Measurements from ENCODE around the gene SMYD1. TPM values are rescaled to one million over a fixed set of nuclear protein-coding genes. Genes with fewer than 3 reads are reported as not detected.

Gene SMYD1
- total RNA-seq, 4 donors from 2014 or later: not detected

DNA sequence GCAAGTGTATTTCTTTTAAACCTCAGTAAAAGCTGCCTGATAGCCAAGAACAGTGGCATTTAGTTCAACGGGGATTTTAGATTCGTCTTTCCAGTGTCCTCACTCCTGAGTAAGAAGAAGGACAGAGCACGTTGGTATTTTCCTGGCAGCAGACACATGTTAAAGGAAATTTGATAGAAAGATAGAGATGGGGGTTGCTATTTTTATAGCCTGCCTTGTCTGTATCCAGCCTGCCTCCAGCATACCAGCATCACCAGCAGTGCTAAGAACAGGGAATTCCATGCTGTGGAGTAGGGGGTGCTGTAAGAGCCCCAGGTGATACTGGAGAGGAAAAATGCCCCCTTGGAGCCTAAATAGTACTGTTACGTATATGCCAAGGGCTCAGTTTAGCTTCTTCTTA is 1.1 kb upstream of the SMYD1 start:
- TF ChIP-seq POLR2AphosphoS5 (IDR thresholded peaks at IDR 0.05) (no peak), EP300 (IDR thresholded peaks at IDR 0.05) (no peak), POLR2A (IDR thresholded peaks at IDR 0.05) (no peak)
- TF ChIP-seq, protein P1, sequence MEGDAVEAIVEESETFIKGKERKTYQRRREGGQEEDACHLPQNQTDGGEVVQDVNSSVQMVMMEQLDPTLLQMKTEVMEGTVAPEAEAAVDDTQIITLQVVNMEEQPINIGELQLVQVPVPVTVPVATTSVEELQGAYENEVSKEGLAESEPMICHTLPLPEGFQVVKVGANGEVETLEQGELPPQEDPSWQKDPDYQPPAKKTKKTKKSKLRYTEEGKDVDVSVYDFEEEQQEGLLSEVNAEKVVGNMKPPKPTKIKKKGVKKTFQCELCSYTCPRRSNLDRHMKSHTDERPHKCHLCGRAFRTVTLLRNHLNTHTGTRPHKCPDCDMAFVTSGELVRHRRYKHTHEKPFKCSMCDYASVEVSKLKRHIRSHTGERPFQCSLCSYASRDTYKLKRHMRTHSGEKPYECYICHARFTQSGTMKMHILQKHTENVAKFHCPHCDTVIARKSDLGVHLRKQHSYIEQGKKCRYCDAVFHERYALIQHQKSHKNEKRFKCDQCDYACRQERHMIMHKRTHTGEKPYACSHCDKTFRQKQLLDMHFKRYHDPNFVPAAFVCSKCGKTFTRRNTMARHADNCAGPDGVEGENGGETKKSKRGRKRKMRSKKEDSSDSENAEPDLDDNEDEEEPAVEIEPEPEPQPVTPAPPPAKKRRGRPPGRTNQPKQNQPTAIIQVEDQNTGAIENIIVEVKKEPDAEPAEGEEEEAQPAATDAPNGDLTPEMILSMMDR (IDR thresholded peaks at IDR 0.05): no peak
- Histone ChIP-seq H3K4me1 (no peaks in the 10 kb centered on the region), H3K4me3 (no peak overlapping the region), H3K27me3 (no peaks in the 10 kb centered on the region), H3K9me3 (no peaks in the 10 kb centered on the region), H3K27ac (no peak overlapping the region), H3K36me3 (no peaks in the 10 kb centered on the region)
- no peak for DNase-seq (ENCODE audit: low spot score in 2 of 2)
- WGBS: 76% methylated on average over 4 of the region's 4 CpGs

DNA sequence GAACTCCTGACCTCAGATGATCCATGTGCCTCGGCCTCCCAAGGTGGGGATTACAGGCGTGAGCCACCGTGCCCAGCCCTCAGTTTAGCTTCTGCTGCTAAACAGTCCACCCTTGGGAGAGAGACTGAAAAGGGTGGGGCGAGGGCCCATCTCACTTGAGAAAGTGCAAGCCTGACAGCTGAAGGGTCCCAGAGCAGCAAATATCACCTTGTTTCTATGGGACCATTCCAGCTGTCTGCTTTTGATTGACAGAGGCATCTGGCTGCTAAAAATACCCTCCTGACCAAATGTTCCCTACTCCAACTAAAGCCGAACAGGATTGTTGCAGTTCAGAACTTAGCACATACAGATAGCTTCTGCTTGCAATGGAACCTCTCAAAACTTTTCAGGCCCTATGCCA is 436 bp upstream of the SMYD1 start:
- DNase-seq (ENCODE audit: low spot score in 2 of 2): no peak
- no peak for TF ChIP-seq POLR2AphosphoS5 (IDR thresholded peaks at IDR 0.05)
- TF ChIP-seq POLR2A (IDR thresholded peaks at IDR 0.05): no peak
- TF ChIP-seq, protein P1 (IDR thresholded peaks at IDR 0.05): no peak
- TF ChIP-seq EP300 (IDR thresholded peaks at IDR 0.05): no peak
- no peak overlapping the region for H3K4me3 ChIP-seq
- no peaks in the 10 kb centered on the region for H3K36me3 ChIP-seq
- H3K27ac ChIP-seq: no peak overlapping the region
- H3K4me1 ChIP-seq: no peaks in the 10 kb centered on the region
- no peaks in the 10 kb centered on the region for H3K27me3 ChIP-seq
- WGBS: 90% methylated on average over 3 of the region's 5 CpGs
- H3K9me3 ChIP-seq: no peaks in the 10 kb centered on the region

DNA sequence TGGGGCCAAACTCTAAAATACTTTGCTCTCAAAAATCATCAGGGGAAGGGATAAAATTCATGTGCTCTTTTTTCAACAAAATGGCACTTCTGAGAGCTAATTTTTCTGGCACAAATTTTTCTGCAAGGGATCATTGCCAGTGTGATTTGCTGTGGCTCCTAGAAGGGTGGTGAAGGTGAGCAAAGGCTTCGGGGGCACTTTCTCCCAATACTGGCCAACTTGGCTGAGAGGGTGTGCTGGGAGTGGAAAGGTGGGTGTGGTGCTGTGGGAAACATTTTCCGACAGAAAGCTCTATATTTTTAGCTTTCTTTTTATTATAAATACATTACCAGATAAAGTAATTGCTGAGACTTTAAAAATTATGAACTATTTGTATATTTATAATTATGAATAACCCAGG is 419 bp downstream of the SMYD1 start:
- Histone ChIP-seq H3K36me3 (no peaks in the 10 kb centered on the region), H3K27me3 (no peaks in the 10 kb centered on the region), H3K4me3 (no peak overlapping the region), H3K9me3 (no peaks in the 10 kb centered on the region), H3K27ac (no peak overlapping the region), H3K4me1 (no peaks in the 10 kb centered on the region)
- no peak for TF ChIP-seq POLR2AphosphoS5 (IDR thresholded peaks at IDR 0.05)
- TF ChIP-seq, protein P1 (IDR thresholded peaks at IDR 0.05): no peak
- TF ChIP-seq EP300 (IDR thresholded peaks at IDR 0.05): no peak
- TF ChIP-seq POLR2A (IDR thresholded peaks at IDR 0.05): no peak
- WGBS: 57% methylated on average over 2 of the region's 2 CpGs
- DNase-seq (ENCODE audit: low spot score in 2 of 2): no peak

DNA sequence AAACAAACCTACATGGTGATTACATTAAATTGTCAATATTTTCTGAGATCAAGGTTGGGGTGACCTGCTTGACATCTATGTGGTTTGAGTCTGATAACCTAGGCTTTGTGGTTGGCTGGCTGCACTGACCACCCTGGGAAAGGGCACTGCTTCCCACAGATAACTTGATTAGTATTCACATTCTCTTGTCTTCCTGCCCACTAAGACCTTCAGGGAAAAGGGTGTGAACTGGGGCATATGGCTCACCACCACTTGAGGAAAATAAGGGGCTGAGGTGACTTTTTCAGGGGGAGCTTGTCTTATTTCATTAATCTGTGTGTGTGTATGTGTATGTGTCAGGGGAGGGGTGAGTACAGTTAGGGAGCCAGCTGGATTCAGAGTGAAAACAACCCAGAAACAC is 1.5 kb downstream of the SMYD1 start:
- Histone ChIP-seq H3K4me3 (no peak overlapping the region), H3K27ac (no peak overlapping the region), H3K4me1 (no peaks in the 10 kb centered on the region), H3K36me3 (no peaks in the 10 kb centered on the region), H3K9me3 (no peaks in the 10 kb centered on the region), H3K27me3 (no peaks in the 10 kb centered on the region)
- no peak for TF ChIP-seq EP300 (IDR thresholded peaks at IDR 0.05)
- TF ChIP-seq, protein P1 (IDR thresholded peaks at IDR 0.05): no peak
- no peak for TF ChIP-seq POLR2A (IDR thresholded peaks at IDR 0.05)
- no peak for TF ChIP-seq POLR2AphosphoS5 (IDR thresholded peaks at IDR 0.05)
- DNase-seq (ENCODE audit: low spot score in 2 of 2): no peak

DNA sequence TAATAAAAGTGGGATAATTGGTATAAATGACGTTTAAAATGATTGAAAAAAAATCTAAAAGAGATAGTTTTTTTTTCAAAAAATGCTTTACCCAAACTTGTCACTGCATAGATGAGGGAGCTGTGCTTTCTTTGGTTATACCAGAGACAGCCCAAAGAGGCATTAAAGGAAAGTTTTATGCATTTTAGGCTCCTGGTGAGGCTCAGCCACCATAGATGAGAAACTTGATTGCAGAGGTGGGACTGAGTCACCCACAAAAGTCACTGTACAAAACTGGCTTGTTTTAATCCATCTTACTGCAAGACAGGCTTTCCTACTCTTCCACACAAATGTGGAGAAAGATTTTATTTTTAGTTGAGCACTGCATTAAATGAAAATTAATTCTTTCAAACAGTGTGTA is 2.4 kb downstream of the SMYD1 start:
- Histone ChIP-seq H3K4me3 (no peak overlapping the region), H3K4me1 (no peaks in the 10 kb centered on the region), H3K27me3 (no peaks in the 10 kb centered on the region), H3K27ac (no peak overlapping the region), H3K9me3 (no peaks in the 10 kb centered on the region), H3K36me3 (no peaks in the 10 kb centered on the region)
- TF ChIP-seq EP300 (IDR thresholded peaks at IDR 0.05) (no peak), POLR2A (IDR thresholded peaks at IDR 0.05) (no peak), POLR2AphosphoS5 (IDR thresholded peaks at IDR 0.05) (no peak)
- TF ChIP-seq, protein P1 (IDR thresholded peaks at IDR 0.05): no peak
- WGBS: 74% methylated on average over 1 of the region's 1 CpG
- no peak for DNase-seq (ENCODE audit: low spot score in 2 of 2)
